Thyroid gland (tissue), 4 donors: ENCODE results near the gene MUC2. TPM values are rescaled to one million over a fixed set of nuclear protein-coding genes. Genes with fewer than 3 reads are reported as not detected.

ENCODE experiments used
- DNase-seq, 2 donors: peaks; one replicate each; pipeline ENCODE4 v3.0.0-alpha.2; 2019
- H3K27ac ChIP-seq, 3 donors: fragments of 200-600 bp; sonication (generic); 1 replicate in 2 of 3; 2 replicates in 1 of 3; pipeline ENCODE4 v1.5.1; 2016 to 2019; ENCODE audit warnings: mild to moderate bottlenecking in 1 of 3, moderate library complexity in 1 of 3
- H3K27me3 ChIP-seq: fragments of 200-600 bp; sonication (generic); one replicate; pipeline ENCODE4 v1.5.1; 2019
- H3K36me3 ChIP-seq, 2 donors: fragments of 200-600 bp; sonication (generic); one replicate each; pipeline ENCODE4 v1.5.1; 2016 to 2019
- H3K4me1 ChIP-seq, 2 donors: fragments of 200-600 bp; sonication (generic); one replicate each; pipeline ENCODE4 v1.5.1; 2017 to 2019
- H3K4me3 ChIP-seq, 3 donors: fragments of 200-600 bp; sonication (generic); replicated peaks in 1 of 3; 1 replicate in 2 of 3; 2 replicates in 1 of 3; pipeline ENCODE4 v1.5.1; 2016; ENCODE audit warnings: mild to moderate bottlenecking in 1 of 3
- H3K9me3 ChIP-seq: fragments of 200-600 bp; sonication (generic); one replicate; pipeline ENCODE4 v1.5.1; 2017
- POLR2A ChIP-seq, 2 donors: fragments of 450-650 bp; IDR thresholded peaks; one replicate each; pipeline ENCODE4 v1.6.1; 2017; ENCODE audit warnings: antibody characterized with exemption in 2 of 2, mild to moderate bottlenecking in 2 of 2, moderate library complexity in 1 of 2
- WGBS, 2 donors: methylation state at CpG; one replicate each; pipeline ENCODE4 v1.1.5; 2017; 5-methylcytosine and 5-hydroxymethylcytosine counted together
- intact Hi-C: fragments of 100-400 bp; cut with DNase I; formaldehyde crosslinking; loops from one replicate; pipeline ENCODE4 v1.15.1; 2023
- total RNA-seq, 4 donors: library from RNA; depleted of rRNA; stranded (reverse); fragments of >200 nt; gene quantifications; one replicate each; pipeline ENCODE4 v1.2.3, GENCODE V29; 2016
- TF ChIP-seq, protein P1 (sequence below), 6 experiments: fragments of 200-600 bp in 3 of 6; fragments of 450-650 bp in 3 of 6; sonication (generic) in 3 of 6; IDR thresholded peaks; one replicate each; pipeline ENCODE4 v1.5.1; 2016 to 2019; ENCODE audit warnings: antibody characterized with exemption in 6 of 6, mild to moderate bottlenecking in 2 of 6, inconsistent platforms in 1 of 6, moderate library complexity in 1 of 6

Gene MUC2
- total RNA-seq, 4 donors from 2014 or later = not detected

DNA sequence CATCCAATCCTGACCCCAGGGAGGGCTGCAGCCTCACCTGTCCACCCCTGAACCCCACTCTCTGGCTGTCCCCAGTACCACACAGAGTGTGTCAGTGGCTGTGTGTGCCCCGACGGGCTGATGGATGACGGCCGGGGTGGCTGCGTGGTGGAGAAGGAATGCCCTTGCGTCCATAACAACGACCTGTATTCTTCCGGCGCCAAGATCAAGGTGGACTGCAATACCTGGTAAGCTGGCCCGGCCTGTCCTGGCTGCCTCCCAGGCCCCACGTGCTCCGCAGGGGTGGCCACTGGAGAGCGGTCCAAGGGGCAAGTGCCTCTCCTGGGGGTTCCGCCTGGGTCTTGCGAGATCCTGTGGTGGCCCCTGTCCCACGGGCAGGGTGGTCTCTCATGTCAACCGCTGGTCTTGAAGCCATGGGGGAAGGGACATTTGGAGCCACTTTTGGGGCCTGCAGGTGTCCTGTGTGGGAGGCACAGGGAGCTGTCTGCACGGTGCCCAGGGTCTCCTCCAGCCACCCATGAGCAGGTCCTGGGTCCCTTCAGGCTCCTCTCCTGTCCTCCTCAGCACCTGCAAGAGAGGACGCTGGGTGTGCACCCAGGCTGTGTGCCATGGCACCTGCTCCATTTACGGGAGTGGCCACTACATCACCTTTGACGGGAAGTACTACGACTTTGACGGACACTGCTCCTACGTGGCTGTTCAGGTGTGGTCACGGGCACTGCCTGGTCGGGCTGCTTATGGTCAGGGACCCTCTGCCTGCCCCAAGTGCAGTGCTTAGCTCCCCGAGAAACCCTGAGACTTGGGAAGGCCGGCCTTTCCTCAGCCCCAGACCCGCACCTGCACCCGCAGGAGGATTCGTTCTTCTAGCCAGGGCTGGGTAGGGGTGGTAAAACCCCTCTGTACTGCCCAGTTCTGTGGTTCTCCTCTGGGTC, 11.8 kb downstream of the MUC2 start:
- TF ChIP-seq, protein P1, sequence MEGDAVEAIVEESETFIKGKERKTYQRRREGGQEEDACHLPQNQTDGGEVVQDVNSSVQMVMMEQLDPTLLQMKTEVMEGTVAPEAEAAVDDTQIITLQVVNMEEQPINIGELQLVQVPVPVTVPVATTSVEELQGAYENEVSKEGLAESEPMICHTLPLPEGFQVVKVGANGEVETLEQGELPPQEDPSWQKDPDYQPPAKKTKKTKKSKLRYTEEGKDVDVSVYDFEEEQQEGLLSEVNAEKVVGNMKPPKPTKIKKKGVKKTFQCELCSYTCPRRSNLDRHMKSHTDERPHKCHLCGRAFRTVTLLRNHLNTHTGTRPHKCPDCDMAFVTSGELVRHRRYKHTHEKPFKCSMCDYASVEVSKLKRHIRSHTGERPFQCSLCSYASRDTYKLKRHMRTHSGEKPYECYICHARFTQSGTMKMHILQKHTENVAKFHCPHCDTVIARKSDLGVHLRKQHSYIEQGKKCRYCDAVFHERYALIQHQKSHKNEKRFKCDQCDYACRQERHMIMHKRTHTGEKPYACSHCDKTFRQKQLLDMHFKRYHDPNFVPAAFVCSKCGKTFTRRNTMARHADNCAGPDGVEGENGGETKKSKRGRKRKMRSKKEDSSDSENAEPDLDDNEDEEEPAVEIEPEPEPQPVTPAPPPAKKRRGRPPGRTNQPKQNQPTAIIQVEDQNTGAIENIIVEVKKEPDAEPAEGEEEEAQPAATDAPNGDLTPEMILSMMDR (IDR thresholded peaks at IDR 0.05) = no peak
- no peak for TF ChIP-seq POLR2A (IDR thresholded peaks at IDR 0.05)
- no peaks in the 10 kb centered on the region for H3K36me3 ChIP-seq
- 78 to 81% methylated on average over 9 to 27 of the region's 31 CpGs for WGBS, 2 donors
- no peak overlapping the region for H3K27ac ChIP-seq
- no peaks in the 10 kb centered on the region for H3K27me3 ChIP-seq
- no peaks in the 10 kb centered on the region for H3K9me3 ChIP-seq
- H3K4me1 ChIP-seq = no peaks in the 10 kb centered on the region
- no peak overlapping the region for H3K4me3 ChIP-seq
- DNase-seq = no peak
- intact Hi-C loops = no loop called here

DNA sequence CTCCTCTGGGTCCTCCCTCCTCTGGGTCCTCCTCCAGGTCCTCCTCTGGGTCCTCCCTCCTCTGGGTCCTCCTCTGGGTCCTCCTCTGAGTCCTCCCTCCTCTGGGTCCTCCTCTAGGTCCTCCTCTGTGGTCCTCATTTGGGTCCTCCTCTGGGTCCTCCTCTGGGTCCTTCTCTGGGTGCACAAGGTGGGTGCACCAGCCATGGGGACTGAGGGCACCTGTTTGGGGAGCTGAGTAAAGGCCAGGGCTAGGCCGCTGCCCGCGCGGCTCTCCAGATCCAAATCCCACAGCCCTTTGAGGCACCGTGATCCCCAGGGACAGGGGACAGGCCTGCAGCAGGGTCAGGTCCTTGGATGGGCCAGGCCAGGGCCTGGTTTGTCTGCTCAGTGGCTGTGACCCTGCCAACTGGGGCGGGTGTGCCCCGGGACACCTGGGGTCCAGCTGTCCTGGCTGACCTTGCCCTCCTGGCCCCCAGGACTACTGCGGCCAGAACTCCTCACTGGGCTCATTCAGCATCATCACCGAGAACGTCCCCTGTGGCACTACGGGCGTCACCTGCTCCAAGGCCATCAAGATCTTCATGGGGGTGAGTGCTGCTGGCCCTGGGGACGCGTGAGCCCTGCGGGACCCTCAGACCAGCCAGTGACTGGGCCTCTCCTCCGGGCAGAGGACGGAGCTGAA, 12.7 kb downstream of the MUC2 start:
- 93 to 100% methylated on average over 3 to 11 of the region's 17 CpGs for WGBS, 2 donors
- no peaks in the 10 kb centered on the region for H3K4me1 ChIP-seq

DNA sequence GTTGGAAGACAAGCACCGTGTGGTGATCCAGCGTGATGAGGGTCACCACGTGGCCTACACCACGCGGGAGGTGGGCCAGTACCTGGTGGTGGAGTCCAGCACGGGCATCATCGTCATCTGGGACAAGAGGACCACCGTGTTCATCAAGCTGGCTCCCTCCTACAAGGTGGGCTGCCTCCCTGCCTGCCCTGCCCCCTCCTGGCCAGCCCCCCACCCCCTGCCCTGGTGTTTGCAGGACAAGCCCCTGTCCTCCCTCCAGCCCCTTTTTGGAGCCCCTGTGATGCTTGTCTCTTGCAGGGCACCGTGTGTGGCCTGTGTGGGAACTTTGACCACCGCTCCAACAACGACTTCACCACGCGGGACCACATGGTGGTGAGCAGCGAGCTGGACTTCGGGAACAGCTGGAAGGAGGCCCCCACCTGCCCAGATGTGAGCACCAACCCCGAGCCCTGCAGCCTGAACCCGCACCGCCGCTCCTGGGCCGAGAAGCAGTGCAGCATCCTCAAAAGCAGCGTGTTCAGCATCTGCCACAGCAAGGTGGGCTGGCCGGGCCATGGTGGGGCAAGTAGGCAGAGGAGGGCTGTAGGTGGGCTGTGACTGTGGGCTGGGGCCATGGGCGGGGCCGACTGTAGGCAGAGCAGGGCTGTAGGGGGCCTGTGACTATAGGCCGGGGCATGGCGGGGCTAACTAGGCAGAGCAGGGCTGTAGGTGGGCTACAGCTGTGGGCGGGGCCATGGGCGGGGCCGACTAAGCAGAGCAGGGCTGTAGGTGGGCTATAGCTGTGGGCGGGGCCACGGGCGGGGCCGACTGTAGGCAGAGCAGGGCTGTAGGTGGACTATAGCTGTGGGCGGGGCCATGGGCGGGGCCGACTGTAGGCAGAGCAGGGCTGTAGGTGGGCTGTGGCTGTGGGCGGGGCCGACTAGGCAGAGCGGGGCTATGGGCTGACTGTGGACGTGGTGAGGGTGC, 13.6 kb downstream of the MUC2 start:
- Histone ChIP-seq H3K36me3 (no peaks in the 10 kb centered on the region), H3K9me3 (no peaks in the 10 kb centered on the region), H3K4me1 (no peaks in the 10 kb centered on the region), H3K4me3 (no peak overlapping the region), H3K27ac (no peak overlapping the region), H3K27me3 (no peaks in the 10 kb centered on the region)
- DNase-seq = no peak
- TF ChIP-seq POLR2A (IDR thresholded peaks at IDR 0.05) = no peak
- TF ChIP-seq, protein P1 (IDR thresholded peaks at IDR 0.05) = no peak
- WGBS, 2 donors = 90 to 93% methylated on average over 10 to 20 of the region's 40 CpGs
- intact Hi-C loops = no loop called here

More for the DNA sequence above, 12.7 kb downstream of the MUC2 start:
- no peak for TF ChIP-seq POLR2A (IDR thresholded peaks at IDR 0.05)
- TF ChIP-seq, protein P1 (IDR thresholded peaks at IDR 0.05) = no peak
- no peak overlapping the region for H3K4me3 ChIP-seq
- no peaks in the 10 kb centered on the region for H3K27me3 ChIP-seq
- no peaks in the 10 kb centered on the region for H3K9me3 ChIP-seq
- intact Hi-C loops = no loop called here
- DNase-seq = no peak
- no peak overlapping the region for H3K27ac ChIP-seq
- H3K36me3 ChIP-seq = no peaks in the 10 kb centered on the region

DNA sequence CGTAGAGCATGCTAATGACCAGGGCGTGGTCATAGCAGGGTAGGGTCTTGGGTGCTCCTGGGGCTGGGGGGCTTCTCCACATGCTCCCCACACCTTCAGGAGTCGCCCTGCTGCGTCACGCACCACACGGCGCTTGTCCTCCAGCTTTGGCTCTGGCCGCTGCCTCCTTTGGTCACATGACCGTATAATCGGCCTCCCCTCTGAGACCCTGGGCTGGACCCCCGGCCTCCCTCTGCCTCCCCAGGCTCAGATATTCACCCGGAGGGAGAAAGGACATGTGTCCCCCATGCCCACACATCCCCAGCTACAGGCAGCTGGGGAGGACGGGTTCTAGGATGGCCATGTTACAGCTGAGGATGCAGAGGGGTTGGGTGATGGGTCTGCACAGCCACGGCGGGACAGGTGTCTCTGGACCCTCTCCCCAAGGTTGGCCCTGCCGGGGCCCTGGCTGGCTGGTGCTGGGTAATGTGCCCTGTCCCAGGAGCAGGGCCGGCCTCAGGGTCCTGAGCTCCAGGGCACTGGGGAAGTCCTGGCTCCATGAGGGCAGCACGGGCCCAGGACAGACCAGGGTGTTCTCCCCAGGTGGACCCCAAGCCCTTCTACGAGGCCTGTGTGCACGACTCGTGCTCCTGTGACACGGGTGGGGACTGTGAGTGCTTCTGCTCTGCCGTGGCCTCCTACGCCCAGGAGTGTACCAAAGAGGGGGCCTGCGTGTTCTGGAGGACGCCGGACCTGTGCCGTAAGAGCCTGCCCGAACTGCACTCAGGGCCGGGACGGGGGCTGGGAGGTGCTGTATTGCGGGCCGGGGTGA, 14.5 kb downstream of the MUC2 start:
- TF ChIP-seq, protein P1 (IDR thresholded peaks at IDR 0.05) = no peak
- TF ChIP-seq POLR2A (IDR thresholded peaks at IDR 0.05) = no peak
- Histone ChIP-seq H3K27me3 (no peaks in the 10 kb centered on the region), H3K9me3 (no peaks in the 10 kb centered on the region), H3K36me3 (no peaks in the 10 kb centered on the region), H3K27ac (no peak overlapping the region), H3K4me1 (no peaks in the 10 kb centered on the region), H3K4me3 (no peak overlapping the region)
- WGBS, 2 donors = 94 to 97% methylated on average over 19 to 25 of the region's 33 CpGs
- intact Hi-C loops = no loop called here
- DNase-seq = no peak
